NCI-H226 (cell line): ENCODE data around the gene ASTN2.
"Not testable (repeated sequence)": the region's sequence is repeated elsewhere in the genome, so short reads cannot be mapped to it uniquely, and the experiment has no call there.

ENCODE experiments used
- DNase-seq: peaks from one replicate; pipeline ENCODE4 v3.0.0-alpha.2; 2015

The ASTN2 gene

GRCh38 chr9:116467740-116468351 lies 947.0 kb downstream of the ASTN2 start:
- DNase-seq = no peak

- no peak for DNase-seq
These were observed 948.3 kb downstream of the ASTN2 start for GRCh38 chr9:116466271-116467235.

DNA sequence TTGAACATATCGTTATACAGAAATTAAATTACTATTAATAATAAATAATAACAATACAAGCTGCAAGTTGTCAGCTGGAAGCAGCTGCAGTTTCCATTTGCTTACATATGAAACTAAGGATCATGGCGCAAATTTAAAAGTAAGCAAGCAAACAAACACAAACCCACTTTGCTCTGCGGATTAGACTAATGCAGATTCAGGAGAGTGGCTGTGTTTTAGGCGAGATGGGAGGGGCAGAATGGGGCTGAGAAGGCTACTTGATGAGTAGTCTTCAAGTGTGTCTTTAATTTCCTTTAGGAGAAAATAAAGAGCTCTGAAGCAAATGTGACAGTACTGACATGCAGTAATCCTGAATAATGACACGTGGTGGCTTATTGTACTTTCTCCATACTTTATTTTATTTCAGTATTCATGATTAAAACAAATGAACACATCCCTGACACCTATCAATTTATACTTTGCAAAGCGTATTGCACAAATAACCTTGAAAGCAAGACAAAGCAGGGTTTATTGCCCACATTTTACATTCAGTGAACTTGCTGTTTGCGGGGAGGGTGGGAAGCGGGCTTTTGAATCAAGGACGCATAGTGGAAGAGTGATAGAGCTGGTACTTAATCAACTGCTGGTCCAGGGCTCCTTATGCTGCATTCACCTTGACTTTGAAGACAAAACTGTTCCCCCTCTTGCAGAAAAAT lies 949.1 kb downstream of the ASTN2 start:
- no peak for DNase-seq

GRCh38 chr9:116464987-116465571 lies 949.8 kb downstream of the ASTN2 start:
- no peak for DNase-seq

DNA sequence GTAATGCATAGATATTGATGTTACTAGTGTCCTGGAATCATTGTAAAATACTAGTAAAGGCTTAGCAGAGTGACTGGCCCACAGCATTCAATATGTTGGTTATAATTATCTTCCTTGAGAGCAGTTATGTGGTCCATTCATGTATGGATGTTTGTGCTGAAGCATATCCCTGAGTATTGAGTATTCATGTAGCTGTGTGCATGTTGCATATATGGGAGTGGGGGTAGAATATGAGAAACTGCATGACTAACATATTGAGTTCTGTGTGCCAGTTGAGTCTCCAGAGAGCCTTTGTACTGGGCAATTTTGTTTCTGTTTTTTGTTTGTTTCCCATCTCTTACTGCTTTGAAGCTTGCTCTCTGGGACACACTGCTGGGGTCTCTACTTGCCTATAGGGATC lies 950.4 kb downstream of the ASTN2 start:
- no peak for DNase-seq

- DNase-seq = no peak
These were observed 953.2 kb downstream of the ASTN2 start for GRCh38 chr9:116461632-116462031.

GRCh38 chr9:116460026-116460425 lies 954.8 kb downstream of the ASTN2 start:
- no peak for DNase-seq

- DNase-seq = no peak
These were observed 955.3 kb downstream of the ASTN2 start for GRCh38 chr9:116459576-116459975.

GRCh38 chr9:116456490-116457088 lies 958.3 kb downstream of the ASTN2 start:
- no peak for DNase-seq

DNA sequence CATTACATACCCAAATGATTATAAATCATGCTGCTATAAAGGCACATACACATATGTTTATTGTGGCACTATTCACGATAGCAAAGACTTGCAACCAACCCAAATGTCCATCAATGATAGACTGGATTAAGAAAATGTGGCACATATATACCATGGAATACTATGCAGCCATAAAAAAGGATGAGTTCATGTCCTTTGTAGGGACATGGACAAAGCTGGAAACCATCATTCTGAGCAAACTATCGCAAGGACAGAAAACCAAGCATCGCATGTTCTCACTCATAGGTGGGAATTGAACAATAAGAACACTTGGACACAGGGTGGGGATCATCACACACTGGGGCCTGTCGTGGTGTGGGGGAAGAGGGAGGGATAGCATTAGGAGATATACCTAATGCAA lies 960.3 kb downstream of the ASTN2 start:
- not testable (repeated sequence) for DNase-seq

DNA sequence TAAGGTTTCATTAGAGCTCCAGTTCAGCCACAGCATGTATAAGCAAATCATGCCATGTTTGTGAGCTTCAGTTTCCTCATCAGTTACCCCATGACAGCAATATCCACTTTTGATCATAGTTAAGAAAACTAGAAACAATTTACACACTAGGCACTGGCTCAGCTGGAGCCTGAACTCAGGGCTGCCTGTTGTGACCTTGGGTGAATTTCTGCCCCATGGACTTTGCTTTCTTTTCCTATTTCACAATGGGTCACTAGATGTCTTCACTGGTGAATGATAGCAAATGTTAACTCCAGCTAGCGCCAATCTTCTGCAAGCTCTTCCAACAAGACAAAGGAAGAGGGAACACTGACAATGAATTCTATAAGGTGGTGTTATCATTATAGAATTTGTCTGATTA lies 961.1 kb downstream of the ASTN2 start:
- DNase-seq = no peak

DNA sequence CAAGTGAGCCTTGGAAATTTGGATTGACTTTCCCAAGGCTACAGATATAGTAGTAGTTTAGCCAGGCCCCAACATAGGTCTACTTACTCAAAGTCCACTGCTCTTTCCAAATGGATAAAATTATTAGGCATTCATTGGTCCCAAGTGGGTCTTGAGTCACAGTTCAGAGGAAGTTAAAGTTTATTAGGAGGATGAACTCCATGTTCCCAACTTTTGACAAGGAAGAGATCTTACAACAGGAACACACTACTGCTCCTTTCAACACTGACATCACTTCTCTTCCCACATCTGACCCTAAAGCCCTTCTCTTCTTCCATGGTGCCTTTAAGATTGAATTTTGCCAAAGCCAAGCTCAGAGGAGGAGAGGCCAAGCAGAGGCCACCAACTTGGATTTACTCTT lies 962.2 kb downstream of the ASTN2 start:
- DNase-seq = no peak

DNA sequence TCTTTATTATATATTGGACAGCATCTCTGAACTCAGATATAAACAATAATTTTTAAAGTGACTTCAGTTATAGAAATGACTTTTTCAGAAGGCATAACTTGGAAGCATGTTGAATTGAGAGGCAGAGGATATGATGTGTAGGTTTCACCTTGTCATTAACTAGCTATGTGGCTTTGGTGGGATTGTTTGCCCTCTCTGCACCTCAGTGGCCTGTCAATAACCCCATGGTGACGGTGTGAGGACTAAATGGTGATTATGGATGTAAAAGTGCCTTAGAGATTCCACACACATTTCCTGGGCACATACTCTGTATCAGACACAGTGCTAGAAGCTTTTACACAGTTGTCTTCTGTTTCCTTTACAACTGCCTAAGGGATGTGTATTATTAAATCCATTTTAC lies 962.6 kb downstream of the ASTN2 start:
- DNase-seq = no peak

DNA sequence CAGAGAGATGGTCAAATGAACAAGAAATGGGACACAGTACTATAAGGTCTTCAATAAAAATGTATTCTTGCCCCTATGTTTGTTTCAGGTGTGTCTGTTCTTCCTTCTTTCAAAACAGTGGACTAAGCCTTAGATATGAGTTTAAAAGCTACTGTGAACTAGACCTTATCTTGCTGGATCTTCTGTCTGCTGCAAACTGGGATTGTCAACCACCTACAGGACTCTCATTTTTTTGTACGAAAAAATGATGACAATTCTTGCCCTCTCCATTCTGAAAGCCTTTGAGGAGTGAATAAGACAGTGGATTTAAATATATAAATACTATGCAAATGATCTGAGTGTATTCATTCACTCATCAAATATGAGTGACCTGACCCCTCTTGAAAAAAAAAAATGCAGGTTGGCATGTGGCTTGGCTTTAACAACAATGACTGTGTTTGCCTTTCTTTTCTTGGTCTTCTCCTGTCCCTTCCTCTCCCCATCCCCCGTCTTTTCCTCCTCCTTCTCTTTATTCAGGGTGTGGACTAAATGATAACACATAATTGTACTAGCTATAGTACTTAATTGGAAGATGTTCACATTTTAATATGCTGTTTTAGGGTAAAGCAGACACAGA lies 963.2 kb downstream of the ASTN2 start:
- no peak for DNase-seq

DNA sequence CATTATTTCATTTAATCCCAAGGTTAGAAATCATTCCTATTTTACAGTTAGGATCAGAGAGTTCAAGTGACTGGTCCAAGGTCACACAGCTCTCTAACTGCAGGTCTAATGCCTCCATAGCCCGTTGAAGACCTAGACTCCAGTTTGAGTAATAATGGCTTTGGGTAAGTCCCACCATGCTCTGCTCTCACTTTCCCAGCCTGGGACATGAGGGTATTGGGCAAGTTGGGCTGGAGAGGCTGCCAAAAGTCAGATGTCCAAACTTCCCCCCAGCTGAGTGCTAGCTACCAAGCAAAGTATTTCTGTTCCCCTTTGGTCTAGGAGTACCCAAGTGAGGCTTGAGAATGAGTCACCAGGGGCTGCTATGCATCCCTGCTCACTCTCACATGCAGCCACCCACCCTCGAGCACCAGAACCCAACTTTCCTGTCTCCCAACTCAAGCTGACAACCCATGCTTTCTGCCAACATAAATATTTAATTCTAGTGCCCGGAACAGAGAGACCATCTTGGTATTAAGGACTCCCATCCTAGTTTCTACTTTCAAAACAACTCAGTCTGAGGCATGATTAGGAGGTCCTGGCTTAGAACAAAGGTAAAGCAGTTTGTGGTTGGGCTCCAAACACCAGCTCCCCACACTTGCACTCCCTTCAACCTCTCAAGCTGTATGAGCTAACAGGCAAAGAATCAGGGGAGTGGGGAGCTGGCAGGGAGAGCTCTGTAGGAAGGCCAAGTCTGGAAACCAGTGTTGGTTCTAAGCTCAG lies 964.3 kb downstream of the ASTN2 start:
- DNase-seq = peak; percentile 88

DNA sequence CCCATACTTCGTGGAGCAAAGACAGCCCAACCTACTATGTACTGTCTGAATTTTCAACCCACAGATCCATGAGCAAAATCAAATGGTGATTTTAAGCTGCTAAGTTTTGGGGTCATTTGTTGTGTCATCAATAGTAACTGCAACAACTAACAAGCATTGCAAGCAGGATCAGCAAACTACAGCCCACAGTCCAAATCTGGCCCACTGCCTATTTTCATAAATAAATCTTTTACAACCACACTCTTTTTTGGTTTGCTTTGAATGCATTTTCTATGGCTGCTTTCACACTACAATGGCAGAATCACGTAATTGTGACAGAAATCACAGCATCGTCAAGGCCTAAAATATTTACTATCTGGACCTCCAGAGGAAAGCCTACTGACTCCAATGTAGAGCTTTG lies 964.9 kb downstream of the ASTN2 start:
- DNase-seq = no peak

DNA sequence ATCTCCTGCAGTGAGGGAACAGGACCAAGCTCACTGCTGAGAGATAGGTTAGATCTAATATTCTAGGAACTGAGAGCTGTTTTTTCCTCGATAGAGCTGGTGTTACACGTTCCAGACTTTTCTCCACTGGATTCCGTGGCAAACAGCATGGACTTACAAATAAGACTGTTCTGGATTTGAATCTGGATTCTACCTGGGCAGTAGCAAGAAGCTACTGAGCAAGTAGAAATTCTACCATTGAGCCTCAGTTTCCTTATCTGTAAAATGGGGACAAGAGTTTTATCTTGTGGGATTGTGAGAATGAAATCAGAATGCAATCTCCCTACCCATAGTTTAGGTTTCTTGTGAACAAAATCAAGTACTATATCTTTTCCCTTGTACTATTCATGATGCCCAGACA lies 966.4 kb downstream of the ASTN2 start:
- DNase-seq = no peak

DNA sequence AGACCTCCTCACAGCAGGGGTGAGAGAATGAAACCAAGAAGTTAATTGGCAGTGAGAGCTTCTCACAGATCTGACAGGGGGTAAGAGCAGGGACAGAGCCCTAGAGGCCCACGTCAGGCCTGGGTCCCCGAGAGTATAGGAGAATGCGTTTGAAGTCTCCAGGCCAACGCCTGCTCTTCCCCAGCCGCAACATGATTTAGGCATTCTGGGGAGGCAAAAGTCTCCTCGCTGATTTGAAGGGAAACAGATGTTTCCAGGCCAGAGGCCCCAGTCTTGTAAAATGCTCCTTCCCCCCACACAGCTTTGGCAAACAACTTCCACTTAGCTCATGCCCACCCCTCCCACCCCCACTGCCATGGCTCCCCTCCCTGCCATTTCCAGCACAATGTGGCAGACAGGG lies 966.9 kb downstream of the ASTN2 start:
- no peak for DNase-seq

- DNase-seq = no peak
These were observed 972.3 kb downstream of the ASTN2 start for GRCh38 chr9:116442528-116442927.

DNA sequence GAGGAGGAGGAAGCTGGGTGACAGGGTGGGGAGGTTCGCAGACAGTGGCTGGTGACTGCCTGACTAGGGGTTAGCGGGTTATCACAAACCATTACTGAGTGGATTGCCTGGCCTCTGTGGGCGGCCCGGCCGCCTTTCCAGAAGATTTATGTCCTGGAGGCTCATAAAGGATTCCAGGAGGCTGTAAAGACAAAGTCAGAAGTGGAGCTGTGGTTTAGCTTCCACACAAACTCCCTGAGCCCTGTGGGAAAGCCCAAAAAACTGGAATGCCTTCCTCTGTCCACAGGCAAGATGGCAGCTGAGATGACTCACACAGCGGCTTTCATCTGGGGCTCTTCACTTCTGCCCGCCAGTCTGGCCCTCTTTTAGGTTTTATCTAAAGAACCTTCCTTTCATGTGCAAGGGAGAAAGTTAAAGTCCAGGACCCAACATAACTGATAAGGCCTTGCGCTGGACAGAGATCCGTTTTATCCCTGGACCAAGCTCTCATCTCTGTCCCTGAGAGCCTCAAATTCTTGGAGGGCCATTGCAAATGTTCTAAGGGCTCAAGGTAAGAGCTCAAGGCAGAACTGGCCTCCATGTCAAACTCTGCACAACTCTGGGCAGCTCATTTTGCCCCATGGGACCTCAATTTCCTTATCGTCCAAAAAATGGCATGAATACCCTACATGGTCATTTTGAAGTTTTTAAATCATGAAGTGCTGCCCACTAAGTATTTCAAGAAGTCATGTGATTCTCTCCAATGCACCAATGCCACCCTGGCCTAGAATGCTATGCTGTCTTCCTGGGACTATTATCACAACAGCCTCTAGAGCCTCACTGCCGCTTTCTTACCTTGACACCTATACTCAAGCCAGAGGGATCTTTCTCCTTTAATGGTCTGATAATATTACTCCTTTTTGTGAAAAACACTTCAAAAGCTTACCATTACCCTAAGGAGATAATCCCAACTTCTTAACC lies 977.2 kb downstream of the ASTN2 start:
- peak; percentile 64 for DNase-seq
